GM10847 (cell line): ENCODE results near the gene EPHA2.

Experiments used
- POLR2A ChIP-seq: IDR thresholded peaks from 2 replicates; pipeline ENCODE4 v1.6.1; 2011; ENCODE audit not compliant: insufficient read length; ENCODE audit errors: extremely low read depth

The EPHA2 gene

GRCh38 chr1:16162163-16162822 lies 6.4 kb upstream of the EPHA2 start:
- TF ChIP-seq POLR2A: no peak

GRCh38 chr1:16161717-16162116 lies 5.8 kb upstream of the EPHA2 start:
- no peak for TF ChIP-seq POLR2A

GRCh38 chr1:16158993-16159831 lies 3.3 kb upstream of the EPHA2 start:
- TF ChIP-seq POLR2A: no peak

- no peak for TF ChIP-seq POLR2A
These were observed 2.2 kb upstream of the EPHA2 start for GRCh38 chr1:16158025-16158424.

GRCh38 chr1:16156848-16157495 lies 1.1 kb upstream of the EPHA2 start:
- TF ChIP-seq POLR2A: no peak

- no peak for TF ChIP-seq POLR2A
These were observed 1.7 kb downstream of the EPHA2 start for GRCh38 chr1:16153999-16154673.

- no peak for TF ChIP-seq POLR2A
These were observed 2.5 kb downstream of the EPHA2 start for GRCh38 chr1:16153096-16153998.

GRCh38 chr1:16152481-16153087 lies 3.3 kb downstream of the EPHA2 start:
- TF ChIP-seq POLR2A: no peak

GRCh38 chr1:16151995-16152384 lies 3.9 kb downstream of the EPHA2 start:
- no peak for TF ChIP-seq POLR2A

GRCh38 chr1:16151196-16151994 lies 4.5 kb downstream of the EPHA2 start:
- TF ChIP-seq POLR2A: no peak

GRCh38 chr1:16150508-16150907 lies 5.4 kb downstream of the EPHA2 start:
- no peak for TF ChIP-seq POLR2A

GRCh38 chr1:16149702-16150488 lies 6.0 kb downstream of the EPHA2 start:
- TF ChIP-seq POLR2A: no peak

GRCh38 chr1:16149146-16149545 lies 6.7 kb downstream of the EPHA2 start:
- TF ChIP-seq POLR2A: no peak
